ENCODE results near the gene SPACA6.

- no peak for TF ChIP-seq POLR2A (IDR thresholded peaks at IDR 0.05)
- TF ChIP-seq, protein P1, sequence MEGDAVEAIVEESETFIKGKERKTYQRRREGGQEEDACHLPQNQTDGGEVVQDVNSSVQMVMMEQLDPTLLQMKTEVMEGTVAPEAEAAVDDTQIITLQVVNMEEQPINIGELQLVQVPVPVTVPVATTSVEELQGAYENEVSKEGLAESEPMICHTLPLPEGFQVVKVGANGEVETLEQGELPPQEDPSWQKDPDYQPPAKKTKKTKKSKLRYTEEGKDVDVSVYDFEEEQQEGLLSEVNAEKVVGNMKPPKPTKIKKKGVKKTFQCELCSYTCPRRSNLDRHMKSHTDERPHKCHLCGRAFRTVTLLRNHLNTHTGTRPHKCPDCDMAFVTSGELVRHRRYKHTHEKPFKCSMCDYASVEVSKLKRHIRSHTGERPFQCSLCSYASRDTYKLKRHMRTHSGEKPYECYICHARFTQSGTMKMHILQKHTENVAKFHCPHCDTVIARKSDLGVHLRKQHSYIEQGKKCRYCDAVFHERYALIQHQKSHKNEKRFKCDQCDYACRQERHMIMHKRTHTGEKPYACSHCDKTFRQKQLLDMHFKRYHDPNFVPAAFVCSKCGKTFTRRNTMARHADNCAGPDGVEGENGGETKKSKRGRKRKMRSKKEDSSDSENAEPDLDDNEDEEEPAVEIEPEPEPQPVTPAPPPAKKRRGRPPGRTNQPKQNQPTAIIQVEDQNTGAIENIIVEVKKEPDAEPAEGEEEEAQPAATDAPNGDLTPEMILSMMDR (IDR thresholded peaks at IDR 0.05): no peak
These were observed 24.9 kb upstream of the SPACA6 start for GRCh38 chr19:51668216-51668615.

Data from uterus (tissue), 2 donors.